WI38 (cell line): ENCODE measurements around the gene COL4A2.

Experiments
- H3K4me3 ChIP-seq: 2 replicates; pipeline ENCODE4 v1.5.1; 2011; ENCODE audit warnings: low read depth, mild to moderate bottlenecking, control low read depth, low read length
- CTCF ChIP-seq: IDR thresholded peaks from 2 replicates; pipeline ENCODE4 v1.5.1; 2012; ENCODE audit warnings: low read depth, mild to moderate bottlenecking, control low read depth, low read length

The COL4A2 gene

GRCh38 chr13:110284779-110285484, 22.2 kb upstream of the COL4A2 start:
- no peak overlapping the region for H3K4me3 ChIP-seq
- TF ChIP-seq CTCF, result no peak

- no peak for TF ChIP-seq CTCF
- no peak overlapping the region for H3K4me3 ChIP-seq
These were observed 20.9 kb upstream of the COL4A2 start for GRCh38 chr13:110285991-110286832.

GRCh38 chr13:110286833-110287819, 20.0 kb upstream of the COL4A2 start:
- H3K4me3 ChIP-seq, result no peak overlapping the region
- no peak for TF ChIP-seq CTCF

GRCh38 chr13:110289174-110289573, 17.9 kb upstream of the COL4A2 start:
- H3K4me3 ChIP-seq, result no peak overlapping the region
- no peak for TF ChIP-seq CTCF

GRCh38 chr13:110289661-110290060, 17.4 kb upstream of the COL4A2 start:
- no peak overlapping the region for H3K4me3 ChIP-seq
- no peak for TF ChIP-seq CTCF

GRCh38 chr13:110290153-110290552, 16.9 kb upstream of the COL4A2 start:
- H3K4me3 ChIP-seq, result no peak overlapping the region
- TF ChIP-seq CTCF, result no peak
